Mucosa of stomach (tissue), 1 donor: ENCODE measurements around the gene TIMM13.

Experiments used
- H3K27me3 ChIP-seq: one replicate; pipeline ENCODE4 v1.7.0; 2013; ENCODE audit warnings: mild to moderate bottlenecking, low read length; ENCODE audit not compliant: control insufficient read depth, insufficient read depth
- H3K36me3 ChIP-seq: one replicate; pipeline ENCODE4 v1.7.0; 2013; ENCODE audit warnings: low read length; ENCODE audit not compliant: control insufficient read depth, insufficient read depth
- H3K4me1 ChIP-seq: one replicate; pipeline ENCODE4 v1.7.0; 2013; ENCODE audit warnings: mild to moderate bottlenecking, low read length; ENCODE audit not compliant: control insufficient read depth, insufficient read depth
- H3K4me3 ChIP-seq: one replicate; pipeline ENCODE4 v1.7.0; 2013; ENCODE audit warnings: low read length
- H3K9ac ChIP-seq: one replicate; pipeline ENCODE4 v1.7.0; 2013; ENCODE audit warnings: mild to moderate bottlenecking, low read length, moderate library complexity
- H3K9me3 ChIP-seq: one replicate; pipeline ENCODE4 v1.7.0; 2013; ENCODE audit warnings: mild to moderate bottlenecking, low read length, moderate library complexity; ENCODE audit not compliant: control insufficient read depth
- donor health status: Pancreatic carcinoma.

The TIMM13 gene

DNA sequence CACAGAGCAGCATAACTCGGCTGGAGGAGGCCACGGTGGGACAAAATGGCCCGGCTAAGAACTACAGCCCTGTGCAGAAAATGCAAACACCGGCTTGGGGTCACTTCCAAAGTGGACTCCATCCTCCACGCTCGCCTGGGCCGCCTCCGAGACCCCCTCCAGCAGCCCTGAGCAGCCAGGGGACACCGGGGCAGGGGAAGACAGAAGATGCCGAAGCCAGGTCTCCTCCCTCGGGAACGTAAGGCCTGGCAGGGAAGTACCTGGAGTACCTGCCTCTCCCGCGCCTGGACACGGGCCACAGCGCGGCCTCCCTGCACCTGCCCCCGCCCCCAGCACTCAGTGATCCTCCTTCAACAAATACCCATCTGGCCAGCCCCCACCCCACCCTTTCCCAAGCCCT is 24.4 kb upstream of the TIMM13 start:
- Histone ChIP-seq H3K9ac (no peak overlapping the region), H3K9me3 (no peaks in the 10 kb centered on the region), H3K36me3 (no peaks in the 10 kb centered on the region), H3K27me3 (no peaks in the 10 kb centered on the region), H3K4me3 (no peak overlapping the region), H3K4me1 (peaks cover 13% of the 10 kb centered on the region)

DNA sequence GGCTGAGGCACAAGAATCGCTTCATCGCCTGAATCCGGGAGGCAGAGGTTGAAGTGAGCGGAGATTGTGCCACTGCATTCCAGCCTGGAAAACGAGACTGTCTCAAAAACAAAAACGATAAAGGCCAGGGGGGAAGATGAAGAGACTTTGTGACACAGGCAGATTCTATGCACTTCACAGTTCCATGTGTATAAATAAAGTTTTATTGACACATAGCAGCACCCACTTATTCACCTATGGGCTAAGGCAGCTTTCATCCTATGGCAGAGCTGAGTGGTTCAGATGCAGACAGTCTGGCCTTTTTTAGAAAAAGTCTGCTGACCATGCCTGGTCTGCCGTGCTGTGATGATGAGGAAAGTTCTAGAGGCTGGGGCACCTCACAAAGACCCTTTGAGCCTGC is 23.8 kb upstream of the TIMM13 start:
- no peak overlapping the region for H3K4me3 ChIP-seq
- H3K27me3 ChIP-seq: no peaks in the 10 kb centered on the region
- H3K4me1 ChIP-seq: peaks cover 13% of the 10 kb centered on the region
- H3K9ac ChIP-seq: no peak overlapping the region
- H3K36me3 ChIP-seq: no peaks in the 10 kb centered on the region
- no peaks in the 10 kb centered on the region for H3K9me3 ChIP-seq

GRCh38 chr19:2449019-2449418 is 21.6 kb upstream of the TIMM13 start:
- Histone ChIP-seq H3K36me3 (no peaks in the 10 kb centered on the region), H3K9me3 (no peaks in the 10 kb centered on the region), H3K9ac (no peak overlapping the region), H3K4me1 (peaks cover 5% of the 10 kb centered on the region), H3K4me3 (no peak overlapping the region), H3K27me3 (no peaks in the 10 kb centered on the region)

- H3K9me3 ChIP-seq: no peaks in the 10 kb centered on the region
- no peaks in the 10 kb centered on the region for H3K36me3 ChIP-seq
- no peak overlapping the region for H3K9ac ChIP-seq
- no peak overlapping the region for H3K4me3 ChIP-seq
- peaks cover 5% of the 10 kb centered on the region for H3K4me1 ChIP-seq
- no peaks in the 10 kb centered on the region for H3K27me3 ChIP-seq
Measured at GRCh38 chr19:2446381-2446780, 19.0 kb upstream of the TIMM13 start.

- no peaks in the 10 kb centered on the region for H3K36me3 ChIP-seq
- peaks cover 5% of the 10 kb centered on the region for H3K4me1 ChIP-seq
- no peak overlapping the region for H3K9ac ChIP-seq
Measured at GRCh38 chr19:2444251-2445002, 17.0 kb upstream of the TIMM13 start.

GRCh38 chr19:2443785-2444182 is 16.4 kb upstream of the TIMM13 start:
- Histone ChIP-seq H3K4me3 (no peak overlapping the region), H3K4me1 (peaks cover 3% of the 10 kb centered on the region), H3K36me3 (no peaks in the 10 kb centered on the region), H3K9ac (no peak overlapping the region), H3K27me3 (no peaks in the 10 kb centered on the region), H3K9me3 (no peaks in the 10 kb centered on the region)

More at GRCh38 chr19:2444251-2445002, 17.0 kb upstream of the TIMM13 start:
- no peaks in the 10 kb centered on the region for H3K9me3 ChIP-seq
- no peak overlapping the region for H3K4me3 ChIP-seq
- H3K27me3 ChIP-seq: no peaks in the 10 kb centered on the region

GRCh38 chr19:2443116-2443784 is 15.9 kb upstream of the TIMM13 start:
- H3K4me3 ChIP-seq: no peak overlapping the region
- H3K4me1 ChIP-seq: no peaks in the 10 kb centered on the region
- H3K36me3 ChIP-seq: no peaks in the 10 kb centered on the region
- H3K9ac ChIP-seq: no peak overlapping the region
- H3K27me3 ChIP-seq: no peaks in the 10 kb centered on the region
- H3K9me3 ChIP-seq: no peaks in the 10 kb centered on the region

DNA sequence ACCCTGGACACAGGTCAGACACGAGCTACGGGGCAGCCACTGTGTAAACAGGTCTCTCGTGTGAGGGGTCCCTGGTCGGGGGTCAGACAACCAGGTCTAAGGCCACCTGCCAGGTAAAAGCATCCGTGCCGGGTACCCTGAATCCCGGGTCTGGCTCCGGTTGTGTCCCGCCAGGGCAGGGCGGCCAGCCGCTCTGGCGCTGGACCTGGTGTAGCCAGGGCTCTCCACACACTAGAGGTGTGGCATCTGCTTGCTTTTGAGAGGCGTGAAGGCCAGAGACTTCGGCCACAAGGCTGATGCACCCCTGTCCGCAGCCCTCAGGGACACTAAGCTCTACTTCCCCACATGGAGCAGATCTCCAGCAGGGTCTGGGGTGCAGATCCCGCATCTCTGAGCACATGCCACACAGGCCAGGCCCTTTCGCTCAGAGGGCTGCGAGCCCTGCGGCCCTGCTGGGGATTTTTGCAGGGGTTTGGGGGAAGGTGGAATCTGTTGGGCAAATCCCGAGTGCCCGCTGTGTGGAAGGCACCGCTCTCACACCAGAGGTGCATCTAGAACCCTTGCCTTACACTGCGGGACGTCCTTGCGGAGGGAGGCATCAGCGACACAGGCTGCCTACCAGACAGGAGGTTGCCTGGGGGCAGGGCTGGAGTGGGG is 13.8 kb upstream of the TIMM13 start:
- no peak overlapping the region for H3K4me3 ChIP-seq
- H3K27me3 ChIP-seq: no peaks in the 10 kb centered on the region
- no peaks in the 10 kb centered on the region for H3K9me3 ChIP-seq
- H3K9ac ChIP-seq: no peak overlapping the region
- H3K4me1 ChIP-seq: no peaks in the 10 kb centered on the region
- no peaks in the 10 kb centered on the region for H3K36me3 ChIP-seq

DNA sequence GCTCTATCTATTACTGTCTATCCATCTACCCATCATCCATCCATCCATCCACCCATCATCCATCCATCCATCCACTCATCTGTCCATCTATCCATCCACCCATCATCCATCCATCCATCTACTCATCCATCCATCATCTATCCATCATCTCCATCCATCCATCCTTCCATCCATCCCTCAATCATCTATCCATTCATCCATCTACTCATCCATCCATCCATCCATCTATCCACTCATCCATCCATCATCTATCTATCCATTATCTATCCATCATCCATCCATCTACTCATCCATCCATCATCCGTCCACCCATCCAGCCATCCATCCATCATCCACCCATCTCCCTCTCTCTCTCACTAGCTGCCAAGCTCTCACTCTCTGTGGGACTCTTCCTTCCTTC is 13.1 kb upstream of the TIMM13 start:
- Histone ChIP-seq H3K9me3 (no peaks in the 10 kb centered on the region), H3K4me1 (no peaks in the 10 kb centered on the region), H3K27me3 (no peaks in the 10 kb centered on the region), H3K4me3 (no peak overlapping the region), H3K36me3 (no peaks in the 10 kb centered on the region), H3K9ac (no peak overlapping the region)

GRCh38 chr19:2438178-2438577 is 10.8 kb upstream of the TIMM13 start:
- Histone ChIP-seq H3K4me1 (no peaks in the 10 kb centered on the region), H3K9me3 (no peaks in the 10 kb centered on the region), H3K27me3 (no peaks in the 10 kb centered on the region), H3K9ac (no peak overlapping the region), H3K36me3 (no peaks in the 10 kb centered on the region), H3K4me3 (no peak overlapping the region)

- Histone ChIP-seq H3K4me1 (no peaks in the 10 kb centered on the region), H3K27me3 (no peaks in the 10 kb centered on the region), H3K4me3 (no peak overlapping the region), H3K9ac (no peak overlapping the region), H3K9me3 (no peaks in the 10 kb centered on the region), H3K36me3 (no peaks in the 10 kb centered on the region)
Measured at GRCh38 chr19:2436926-2437325, 9.5 kb upstream of the TIMM13 start.

DNA sequence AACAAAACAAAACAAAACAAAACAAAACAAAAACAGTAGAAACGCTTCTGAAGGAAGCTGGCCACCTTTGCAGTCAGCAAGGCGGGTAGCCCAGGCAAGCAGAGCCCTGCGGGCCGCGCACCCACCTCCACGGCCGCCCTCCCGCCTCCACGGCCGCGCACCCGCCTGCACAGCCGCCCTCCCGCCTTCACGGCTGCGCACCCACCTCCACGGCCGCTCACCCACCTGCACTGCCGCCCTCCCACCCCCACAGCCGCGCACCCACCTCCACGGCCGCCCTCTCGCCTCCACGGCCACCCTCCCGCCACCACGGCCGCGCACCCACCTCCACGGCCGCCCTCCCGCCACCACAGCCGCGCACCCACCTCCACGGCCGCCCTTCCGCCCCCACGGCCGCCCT is 9.0 kb upstream of the TIMM13 start:
- H3K4me1 ChIP-seq: no peaks in the 10 kb centered on the region
- no peak overlapping the region for H3K9ac ChIP-seq
- no peaks in the 10 kb centered on the region for H3K27me3 ChIP-seq
- no peaks in the 10 kb centered on the region for H3K36me3 ChIP-seq
- H3K9me3 ChIP-seq: no peaks in the 10 kb centered on the region
- H3K4me3 ChIP-seq: no peak overlapping the region
